Kidney epithelial cell (primary cell): ENCODE measurements around the gene ARHGAP22. TPM values are rescaled to one million over a fixed set of nuclear protein-coding genes. Genes with fewer than 3 reads are reported as not detected.

ENCODE experiments used
- DNase-seq: peaks from one replicate; pipeline ENCODE4 v3.0.0-alpha.2; 2010; ENCODE audit warnings: low read depth
- H3K27me3 ChIP-seq: 2 replicates; pipeline ENCODE4 v1.6.0; 2011; ENCODE audit warnings: low read length; ENCODE audit not compliant: control insufficient read depth, insufficient read depth
- H3K36me3 ChIP-seq: 2 replicates; pipeline ENCODE4 v1.5.1; 2011; ENCODE audit warnings: low read length; ENCODE audit not compliant: control insufficient read depth, insufficient read depth
- H3K4me3 ChIP-seq: 2 replicates; pipeline ENCODE4 v1.5.1; 2011; ENCODE audit warnings: low read depth, mild to moderate bottlenecking, control low read depth, low read length
- CTCF ChIP-seq: IDR thresholded peaks from 2 replicates; pipeline ENCODE4 v1.5.1; 2011; ENCODE audit warnings: mild to moderate bottlenecking, moderate library complexity, low read length, control low read depth, inconsistent platforms; ENCODE audit not compliant: insufficient read depth, poor library complexity, severe bottlenecking
- total RNA-seq: library from RNA; depleted of rRNA; stranded (reverse); fragments of >200 nt; gene quantifications from 2 replicates; pipeline ENCODE4 v1.2.3, GENCODE V29; 2015

Gene ARHGAP22
- total RNA-seq, 1 donor from 2014 or later = 7.0 TPM

DNA sequence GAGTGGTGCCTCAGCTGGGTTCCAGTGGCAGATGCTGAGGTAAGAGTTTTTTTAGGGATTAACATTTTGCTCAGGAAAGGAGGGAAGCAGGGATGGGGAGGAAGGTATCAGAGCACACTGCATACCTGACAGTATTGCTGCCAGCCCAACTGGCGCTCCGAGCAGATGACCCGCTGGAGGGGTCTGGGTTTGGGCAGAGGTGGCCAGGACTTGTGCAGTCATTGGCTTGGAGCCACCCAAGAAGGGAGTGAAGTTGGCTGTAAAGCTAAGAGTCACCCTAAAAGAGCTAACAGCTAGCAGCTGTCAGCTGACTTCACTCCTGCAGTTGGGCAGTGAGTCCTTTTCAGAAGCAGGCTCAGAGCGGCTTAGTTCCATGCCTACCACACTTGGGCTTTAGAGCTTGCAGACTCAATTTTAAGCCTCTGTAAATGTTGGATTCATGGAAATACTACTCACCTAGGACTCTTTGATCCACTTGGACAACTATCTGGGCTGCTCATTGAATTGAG is 5.8 kb upstream of the ARHGAP22 start:
- no peak for DNase-seq
- H3K36me3 ChIP-seq = no peaks in the 10 kb centered on the region
- H3K4me3 ChIP-seq = no peak overlapping the region
- no peaks in the 10 kb centered on the region for H3K27me3 ChIP-seq
- TF ChIP-seq CTCF = no peak

DNA sequence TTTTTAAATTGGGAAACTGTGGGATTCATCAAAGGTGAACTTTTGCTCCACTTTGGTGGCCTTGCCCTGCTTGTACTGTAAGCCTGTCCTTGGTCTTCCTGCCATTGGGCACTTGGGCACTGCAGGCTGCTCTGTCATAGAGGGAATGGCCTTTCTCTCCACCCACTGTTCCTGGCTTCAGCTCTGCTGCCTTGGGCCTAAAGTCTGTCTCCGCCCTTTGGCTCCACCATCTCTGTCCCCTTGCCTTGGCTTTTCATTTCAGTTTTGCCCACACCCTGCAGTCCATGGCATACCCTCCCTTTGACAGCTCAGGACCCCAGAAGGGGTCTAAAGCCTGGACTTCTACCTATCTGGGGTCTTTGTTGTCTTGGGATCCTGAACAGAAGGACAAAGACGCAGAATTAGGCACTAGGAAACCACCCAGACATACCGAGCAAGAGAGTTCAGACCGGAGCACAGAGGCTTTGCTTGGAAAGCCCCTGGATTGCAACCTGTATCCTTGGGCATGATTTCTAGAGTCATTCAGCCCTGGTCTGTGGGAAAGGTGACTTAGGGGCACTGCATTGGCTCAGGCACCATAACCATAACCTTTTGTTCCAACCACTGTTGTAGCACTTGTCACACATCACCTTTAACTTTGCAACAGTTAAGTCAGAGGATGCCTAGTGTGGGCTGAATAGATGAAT is 5.2 kb upstream of the ARHGAP22 start:
- no peak for DNase-seq
- no peak overlapping the region for H3K4me3 ChIP-seq
- H3K27me3 ChIP-seq = no peaks in the 10 kb centered on the region
- no peaks in the 10 kb centered on the region for H3K36me3 ChIP-seq
- TF ChIP-seq CTCF = no peak

- no peak overlapping the region for H3K4me3 ChIP-seq
- no peak for TF ChIP-seq CTCF
- H3K27me3 ChIP-seq = no peaks in the 10 kb centered on the region
- H3K36me3 ChIP-seq = no peaks in the 10 kb centered on the region
- DNase-seq = no peak
Observed at GRCh38 chr10:48609441-48609840, 4.6 kb upstream of the ARHGAP22 start.

- no peaks in the 10 kb centered on the region for H3K36me3 ChIP-seq
- TF ChIP-seq CTCF = no peak
- H3K27me3 ChIP-seq = no peaks in the 10 kb centered on the region
- no peak for DNase-seq
- H3K4me3 ChIP-seq = no peak overlapping the region
Observed at GRCh38 chr10:48608976-48609375, 4.1 kb upstream of the ARHGAP22 start.

GRCh38 chr10:48608279-48608681 is 3.4 kb upstream of the ARHGAP22 start:
- Histone ChIP-seq H3K4me3 (no peak overlapping the region), H3K27me3 (no peaks in the 10 kb centered on the region), H3K36me3 (no peaks in the 10 kb centered on the region)
- no peak for DNase-seq
- peak; percentile 76 for TF ChIP-seq CTCF
